Pulmonary artery endothelial cell (primary cell): ENCODE results near the gene PDE1A. TPM values are rescaled to one million over a fixed set of nuclear protein-coding genes. Genes with fewer than 3 reads are reported as not detected.
"Not testable (repeated sequence)": the region's sequence is repeated elsewhere in the genome, so short reads cannot be mapped to it uniquely, and the experiment has no call there.

Experiments used
- DNase-seq: peaks from one replicate; pipeline ENCODE4 v3.0.0-alpha.2; 2011; ENCODE audit warnings: low read depth, low spot score
- total RNA-seq: library from RNA; depleted of rRNA; stranded (reverse); fragments of >200 nt; gene quantifications from 2 replicates; pipeline ENCODE4 v1.2.3, GENCODE V29; 2014

The PDE1A gene
- total RNA-seq, 1 donor from 2014 or later = 0.07 TPM

DNA sequence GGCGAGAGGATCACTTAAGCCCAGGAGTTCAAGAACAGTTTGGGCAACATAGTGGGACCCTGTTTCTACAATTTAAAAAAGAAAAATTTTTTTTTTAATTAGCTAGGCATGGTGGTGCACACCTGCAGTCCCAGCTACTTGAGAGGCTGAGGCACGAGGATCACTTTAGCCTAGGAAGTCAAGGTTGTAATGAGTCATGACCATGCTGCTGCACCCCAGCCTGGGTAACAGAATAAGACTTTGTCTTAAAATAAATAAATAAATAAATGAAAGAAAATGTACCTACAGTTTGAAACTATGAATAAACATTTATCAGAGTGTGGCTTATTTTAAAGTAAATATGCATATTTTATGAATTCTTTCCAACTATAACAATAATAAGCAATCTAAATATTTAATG lies 16.7 kb downstream of the PDE1A start:
- DNase-seq = no peak

DNA sequence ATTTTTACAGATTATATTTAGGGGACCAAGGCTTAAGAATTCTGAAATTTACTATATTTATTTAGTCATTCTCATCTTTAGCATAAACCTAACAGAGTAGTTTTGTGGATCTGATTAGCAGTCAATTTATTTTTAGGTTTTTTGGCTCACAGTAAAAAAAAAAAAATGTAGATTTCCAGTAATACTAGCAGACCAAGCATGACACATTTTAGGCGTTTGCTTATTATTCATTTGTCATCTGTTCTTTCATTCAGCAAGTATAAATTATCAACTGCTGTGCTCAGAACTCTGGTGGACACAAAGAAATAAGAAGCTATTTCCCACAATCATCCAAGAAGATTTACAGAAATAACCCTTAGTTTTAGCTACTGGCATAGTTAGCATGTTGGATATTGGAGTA lies 20.6 kb downstream of the PDE1A start:
- DNase-seq = no peak

DNA sequence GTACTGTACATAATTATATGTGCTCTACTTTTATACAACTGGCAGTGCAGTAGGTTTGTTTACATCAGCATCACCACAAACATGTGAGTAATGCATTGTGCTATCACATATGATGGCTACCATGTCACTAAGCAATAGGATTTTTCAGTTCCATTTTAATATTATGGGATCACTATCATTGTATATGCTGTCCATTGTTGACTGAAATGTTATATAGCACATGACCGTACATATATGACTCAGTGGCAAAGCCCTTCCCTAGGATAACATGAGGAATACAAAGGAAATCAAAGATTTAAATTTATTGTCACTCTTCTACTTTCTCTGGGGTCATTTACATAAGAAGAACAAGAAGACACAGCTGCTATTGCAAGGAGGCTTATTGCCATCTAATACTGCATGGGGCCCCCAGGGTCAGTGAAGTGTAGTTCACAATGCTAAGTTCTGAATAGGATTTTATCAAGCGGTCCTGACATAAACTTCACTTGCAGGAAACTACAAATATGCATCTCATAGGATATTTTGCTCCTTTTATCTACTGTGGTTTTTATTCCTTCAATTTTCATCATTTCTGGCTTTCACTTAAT lies 21.8 kb downstream of the PDE1A start:
- DNase-seq = no peak

DNA sequence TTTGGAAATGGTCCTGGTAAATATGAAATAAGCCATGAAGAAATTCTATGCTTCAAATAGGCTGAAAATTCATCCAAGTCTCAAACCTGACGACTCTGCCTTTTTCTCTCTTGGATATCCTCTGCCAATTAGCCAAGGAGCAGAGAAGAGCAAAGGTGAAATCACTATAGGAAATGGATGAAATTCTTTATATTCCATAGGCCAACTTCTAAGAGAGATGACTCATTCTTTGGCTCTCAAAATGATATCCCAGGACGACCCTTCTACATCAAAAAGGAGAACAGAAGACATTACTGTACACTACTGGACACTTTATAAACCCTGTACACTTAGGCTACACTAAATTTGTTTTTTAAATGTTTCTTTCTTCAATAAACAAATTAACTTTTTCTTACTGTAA lies 22.7 kb downstream of the PDE1A start:
- DNase-seq = peak; percentile 35

DNA sequence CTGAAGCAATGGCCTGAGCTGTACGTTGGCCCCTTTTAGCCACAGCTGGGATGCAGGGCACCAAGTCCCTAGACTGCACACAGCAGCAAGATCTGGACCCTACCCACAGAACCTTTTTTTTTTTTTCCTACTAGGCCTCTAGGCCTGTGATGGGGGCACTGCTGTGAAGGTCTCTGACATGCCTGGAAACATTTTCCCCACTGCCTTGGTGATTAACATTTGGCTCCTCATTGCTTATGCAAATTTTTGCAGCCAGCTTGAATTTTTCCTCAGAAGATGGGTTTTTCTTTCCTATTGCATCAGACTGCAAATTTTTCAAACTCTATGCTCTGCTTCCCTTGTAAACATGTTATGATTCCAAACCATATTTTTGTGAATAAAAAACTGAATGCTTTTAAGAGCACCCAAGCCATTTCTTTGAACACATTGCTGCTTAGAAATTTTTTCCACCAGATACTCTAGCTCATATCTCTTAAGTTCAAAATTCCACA lies 33.5 kb downstream of the PDE1A start:
- no peak for DNase-seq

DNA sequence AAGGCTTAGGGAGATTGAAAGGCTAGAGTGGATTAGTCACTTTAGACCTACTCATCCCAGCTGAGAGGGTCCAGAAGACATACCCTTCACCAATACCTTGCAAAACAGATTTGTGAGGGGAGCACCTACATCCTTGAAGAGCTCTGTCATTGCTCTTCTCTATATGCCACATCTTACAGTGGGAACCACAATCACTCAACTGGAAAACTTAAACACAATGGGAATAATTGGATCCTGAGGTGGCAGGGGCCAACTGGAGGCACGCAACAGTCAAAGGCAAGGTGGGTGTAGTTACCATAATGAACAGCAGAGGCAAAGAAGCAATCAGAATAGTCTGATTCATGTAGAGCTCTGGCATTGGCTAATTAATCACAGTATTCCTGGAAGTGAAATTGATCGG lies 35.4 kb downstream of the PDE1A start:
- no peak for DNase-seq

DNA sequence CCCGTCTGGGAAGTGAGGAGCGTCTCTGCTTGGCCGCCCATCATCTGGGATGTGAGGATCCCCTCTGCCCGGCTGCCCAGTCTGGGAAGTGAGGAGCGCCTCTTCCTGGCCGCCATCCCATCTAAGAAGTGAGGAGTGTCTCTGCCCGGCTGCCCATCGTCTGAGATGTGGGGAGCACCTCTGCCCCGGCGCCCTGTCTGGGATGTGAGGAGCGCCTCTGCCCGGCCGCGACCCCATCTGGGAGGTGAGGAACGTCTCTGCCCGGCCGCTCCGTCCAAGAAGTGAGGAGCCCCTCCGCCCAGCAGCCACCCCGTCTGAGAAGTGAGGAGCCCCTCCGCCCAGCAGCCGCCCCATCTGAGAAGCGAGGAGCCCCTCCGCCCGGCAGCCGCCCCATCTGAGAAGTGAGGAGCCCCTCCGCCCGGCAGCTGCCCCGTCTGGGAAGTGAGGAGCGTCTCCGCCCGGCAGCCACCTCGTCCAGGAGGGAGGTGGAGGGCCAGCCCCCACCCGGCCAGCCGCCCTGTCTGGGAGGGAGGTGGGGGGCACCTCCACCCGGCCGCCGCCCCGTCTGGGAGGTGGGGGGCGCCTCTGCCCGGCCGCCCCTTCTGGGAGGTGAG lies 40.5 kb downstream of the PDE1A start:
- DNase-seq = not testable (repeated sequence)

DNA sequence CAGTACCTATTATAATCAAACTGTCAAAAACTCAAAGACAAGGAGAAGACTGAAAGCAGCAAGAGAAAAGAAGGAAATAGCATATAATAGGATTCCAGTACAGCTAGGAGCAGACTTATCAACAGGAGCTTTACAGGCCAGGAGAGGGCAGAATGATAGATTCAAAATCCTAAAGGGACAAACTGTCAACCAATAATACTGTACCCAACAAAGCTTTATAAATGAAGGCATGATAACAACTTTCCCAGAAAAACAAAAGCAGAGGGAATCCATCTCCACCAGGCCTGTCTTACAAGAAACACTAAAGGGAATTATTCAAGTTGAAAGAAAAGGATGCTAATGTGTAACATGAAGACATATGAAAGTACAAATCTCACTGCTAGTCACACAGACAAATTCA lies 42.0 kb downstream of the PDE1A start:
- DNase-seq = no peak

DNA sequence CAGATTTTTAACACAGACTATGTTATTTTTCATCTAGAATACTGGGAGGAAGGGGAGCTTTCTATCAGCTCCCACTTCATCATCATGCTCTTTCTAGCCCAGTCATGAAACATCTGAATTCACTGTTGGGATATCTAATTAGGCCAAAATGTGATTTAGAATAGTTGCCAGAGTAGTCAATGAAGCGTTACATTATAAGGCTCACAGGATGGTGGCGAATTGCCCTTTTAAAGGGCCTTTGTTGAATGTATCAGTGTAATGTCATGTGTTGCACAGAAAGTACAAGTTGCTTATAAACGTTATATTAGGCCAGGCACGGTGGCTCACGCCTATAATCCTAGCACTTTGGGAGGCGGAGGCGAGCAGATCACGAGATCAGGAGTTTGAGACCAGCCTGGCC lies 45.6 kb downstream of the PDE1A start:
- DNase-seq = no peak

DNA sequence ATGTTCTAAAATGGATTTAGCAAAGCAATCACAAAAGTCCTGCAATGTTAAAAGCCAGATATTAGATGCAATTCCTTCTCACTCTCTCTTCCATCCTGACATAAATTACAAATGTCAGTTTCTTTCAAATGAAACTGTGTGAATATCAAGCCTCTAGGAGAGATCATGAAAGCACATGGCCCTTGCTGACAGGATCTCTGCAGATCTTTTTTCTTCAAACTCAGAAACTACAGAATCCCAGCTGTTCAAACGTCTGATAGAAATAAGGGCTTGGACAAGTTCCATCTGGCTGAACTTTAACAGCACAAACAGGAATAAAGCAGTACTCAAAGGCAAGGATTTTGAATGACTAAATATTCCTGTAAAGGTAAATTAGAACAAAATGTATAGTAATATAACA lies 47.6 kb downstream of the PDE1A start:
- DNase-seq = no peak

DNA sequence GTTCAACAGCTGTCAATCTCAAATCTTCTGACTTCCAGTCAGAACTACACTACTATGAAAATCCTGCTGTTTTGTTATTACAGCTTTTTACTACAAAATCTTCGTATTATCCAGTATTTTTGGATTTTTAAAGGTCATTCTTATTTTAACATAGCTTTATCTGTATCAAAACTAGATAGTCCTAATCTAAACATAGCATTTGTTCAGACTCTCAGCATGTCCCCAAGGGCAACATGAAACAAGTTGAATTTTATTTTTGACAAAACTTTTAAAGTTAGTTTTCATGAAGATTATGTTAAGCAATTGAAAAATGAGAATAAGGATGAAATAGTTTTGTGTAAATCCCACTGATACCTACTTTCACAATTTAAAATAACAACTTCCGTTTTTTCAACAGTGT lies 48.1 kb downstream of the PDE1A start:
- no peak for DNase-seq

DNA sequence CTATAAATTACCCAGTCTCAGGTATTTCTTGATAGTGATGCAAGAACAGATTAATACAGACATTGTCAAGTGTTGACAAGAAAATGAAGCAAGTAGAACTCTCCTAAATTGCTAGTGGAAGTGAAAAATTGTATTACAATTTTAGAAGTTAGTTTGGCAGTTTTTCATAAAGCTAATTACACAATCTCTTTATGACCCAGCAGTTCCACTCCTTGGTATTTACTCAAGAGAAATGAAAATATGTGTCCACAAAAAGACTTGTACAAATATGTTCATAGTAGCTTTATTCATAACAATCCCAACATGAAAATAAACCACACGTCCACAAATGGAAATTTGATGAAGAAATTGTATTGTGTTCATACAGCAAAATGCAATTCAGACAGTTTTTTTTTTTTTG lies 49.4 kb downstream of the PDE1A start:
- DNase-seq = no peak

DNA sequence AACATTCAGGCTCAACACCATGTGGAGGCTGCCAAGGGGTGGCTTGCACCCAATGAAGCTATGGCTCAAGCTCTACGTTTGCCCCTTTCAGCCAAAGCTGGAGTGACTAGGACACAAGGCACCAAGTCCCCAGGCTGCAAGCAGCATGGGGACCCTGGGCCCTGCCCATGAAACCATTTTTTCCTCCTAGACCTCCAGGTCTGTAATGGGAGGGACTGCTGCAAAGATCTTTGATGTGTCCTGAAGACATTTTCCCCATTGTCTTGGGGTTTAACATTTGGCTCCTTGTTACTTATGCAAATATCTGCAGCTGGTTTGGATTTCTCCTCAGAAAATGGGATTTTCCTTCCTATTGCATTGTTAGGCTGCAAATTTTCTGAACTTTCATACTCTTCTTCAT lies 51.0 kb downstream of the PDE1A start:
- DNase-seq = no peak

DNA sequence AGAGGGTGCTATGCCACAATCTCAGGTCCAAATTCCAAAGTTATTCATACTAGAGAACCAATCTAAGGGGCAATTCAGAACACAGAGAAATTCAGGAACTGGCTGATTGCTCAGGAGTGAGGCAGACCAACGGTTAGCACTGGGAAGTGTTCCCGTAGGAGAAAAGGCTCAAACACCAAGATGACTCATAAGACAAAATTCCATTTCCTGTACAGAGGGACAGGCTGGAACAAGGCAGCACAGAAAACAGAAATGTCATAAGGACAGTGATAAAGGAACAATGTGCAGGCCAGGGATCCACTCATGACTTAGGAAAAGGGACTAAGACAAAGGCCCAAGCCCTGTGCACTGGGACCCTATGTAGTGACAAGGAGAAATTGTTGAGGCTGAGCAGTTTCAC lies 54.2 kb downstream of the PDE1A start:
- DNase-seq = peak; percentile 52

DNA sequence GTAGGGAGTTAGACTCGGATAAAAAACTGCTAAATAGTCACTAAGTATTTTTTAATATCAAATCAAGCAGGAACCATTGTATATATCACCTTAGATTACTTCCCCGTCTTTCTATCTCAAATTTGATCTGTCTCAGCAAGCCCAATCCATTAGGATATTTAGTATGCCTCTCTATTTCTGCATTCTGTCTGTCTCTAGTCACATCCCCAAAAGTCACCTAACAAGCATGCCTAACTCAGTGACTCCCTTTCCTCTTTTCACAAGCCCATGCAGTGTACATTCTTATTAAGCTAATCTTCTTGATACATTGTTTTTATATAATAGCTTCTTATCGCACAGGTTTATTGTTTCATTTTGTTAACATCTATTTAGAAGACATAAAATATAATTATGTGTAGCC lies 57.8 kb downstream of the PDE1A start:
- DNase-seq = no peak

DNA sequence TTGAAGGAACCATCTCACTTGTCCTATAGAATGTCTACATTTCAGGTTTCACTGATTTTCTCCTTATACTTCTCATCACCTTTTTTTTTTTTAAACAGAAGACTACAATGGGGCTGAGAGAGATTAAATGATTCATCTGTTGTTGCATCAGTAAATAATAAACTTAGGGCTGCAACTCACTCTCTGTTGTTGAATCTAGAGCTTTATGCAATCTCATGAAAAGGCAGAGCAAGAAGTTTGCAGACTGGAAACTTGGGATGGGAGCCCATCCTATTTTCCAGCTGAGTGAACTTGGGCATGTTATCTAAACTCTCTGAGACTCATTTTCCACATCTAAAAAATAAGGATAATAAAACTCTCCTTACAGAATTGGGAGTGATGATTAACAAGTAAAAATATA lies 58.4 kb downstream of the PDE1A start:
- DNase-seq = no peak

DNA sequence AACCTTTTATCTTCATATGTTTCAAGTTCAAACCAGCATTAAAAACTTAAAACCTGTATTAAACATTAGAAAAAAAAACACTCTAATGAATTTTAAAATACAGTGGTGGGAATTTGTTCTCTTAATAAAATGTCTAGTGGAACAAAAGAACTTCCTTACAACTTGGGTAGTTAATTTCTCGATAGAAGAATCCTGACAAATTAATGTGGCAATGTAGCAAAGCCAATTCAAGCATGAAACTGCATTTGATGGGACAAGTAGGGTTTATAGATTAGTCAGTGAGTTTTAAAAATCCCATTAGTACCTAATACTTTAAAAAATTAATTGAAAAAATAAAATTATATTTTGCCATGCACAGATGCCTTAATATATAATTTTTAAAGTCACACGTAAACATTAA lies 59.4 kb downstream of the PDE1A start:
- no peak for DNase-seq

DNA sequence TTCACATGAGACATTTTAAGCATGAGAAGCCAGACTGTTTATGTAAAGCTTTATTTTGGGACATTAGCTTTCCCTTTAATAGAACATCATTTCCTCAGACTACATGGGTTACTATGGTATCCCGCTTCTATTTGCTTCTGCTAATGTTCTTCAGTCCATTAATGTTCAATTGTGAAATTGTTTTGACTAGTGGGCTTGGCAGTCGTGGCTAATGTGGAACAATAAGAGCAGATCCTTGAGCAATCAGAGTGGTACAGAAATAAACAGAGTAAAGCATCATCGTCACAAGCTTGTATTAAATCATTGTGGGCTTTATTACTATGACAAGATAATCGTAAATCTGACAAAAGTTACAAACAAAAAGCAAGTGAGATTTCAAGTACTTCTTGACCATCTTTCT lies 60.2 kb downstream of the PDE1A start:
- no peak for DNase-seq

DNA sequence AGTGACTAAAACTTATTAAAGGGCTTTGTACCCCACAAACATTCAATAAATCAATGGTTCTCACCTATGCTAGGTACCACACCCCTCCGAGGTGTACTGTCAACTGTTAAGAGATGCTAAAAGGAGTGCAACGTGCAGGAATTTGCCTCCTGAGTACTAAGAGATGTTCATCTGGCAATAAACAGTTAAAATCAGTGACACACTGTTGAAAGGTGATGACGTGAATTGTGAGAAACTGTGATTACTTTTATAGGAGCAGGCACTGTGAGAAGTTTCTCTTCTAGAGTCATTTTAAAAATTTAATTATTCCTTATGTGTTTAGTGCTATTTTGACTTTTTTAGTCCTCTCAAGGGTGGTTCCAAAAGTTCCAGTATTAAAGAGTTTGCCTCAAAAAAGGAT lies 61.0 kb downstream of the PDE1A start:
- DNase-seq = no peak

DNA sequence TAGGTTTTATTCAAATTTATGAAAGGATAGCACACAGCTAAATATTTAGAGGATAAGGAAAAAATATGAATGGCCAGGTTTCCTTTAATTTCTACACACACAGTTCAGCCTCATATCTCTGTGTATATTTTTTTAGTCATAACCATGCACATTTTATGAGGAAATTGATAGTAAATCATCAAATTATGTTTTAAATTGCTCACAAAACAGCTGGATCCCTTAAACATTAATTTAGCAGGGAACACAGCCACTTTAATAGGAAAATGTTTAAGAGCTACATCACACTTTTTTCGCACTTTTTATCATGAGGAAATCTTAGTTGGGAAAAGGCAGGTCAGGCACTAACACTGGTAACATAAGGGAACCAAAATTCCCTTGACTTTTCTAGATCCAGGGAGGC lies 65.4 kb downstream of the PDE1A start:
- no peak for DNase-seq

DNA sequence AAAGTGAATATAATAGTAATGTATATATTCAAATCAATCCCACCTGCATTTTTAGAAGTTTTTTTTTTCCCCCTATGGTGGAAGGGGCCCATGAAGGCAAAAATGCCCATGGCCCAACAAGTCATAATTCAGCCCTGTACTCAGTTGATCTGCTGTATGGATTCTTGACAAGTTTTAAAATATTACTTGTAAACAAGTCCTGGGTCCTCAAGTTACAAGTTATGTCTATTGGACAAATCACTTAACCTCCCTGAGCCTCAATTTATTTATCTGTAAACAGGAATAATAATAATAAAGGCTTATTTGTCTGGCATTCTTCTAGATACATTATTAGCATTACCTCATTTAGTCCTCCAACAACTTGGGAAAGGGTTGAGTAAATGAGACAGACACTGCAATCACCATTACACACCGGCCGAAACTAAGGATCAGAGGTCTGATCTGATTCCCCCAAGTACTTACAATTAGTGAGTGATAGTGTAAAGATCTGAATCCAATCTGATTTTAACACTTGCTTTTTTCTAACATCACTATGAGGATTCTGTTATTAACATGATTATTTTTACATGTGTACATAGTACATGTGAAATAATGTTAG lies 66.1 kb downstream of the PDE1A start:
- DNase-seq = no peak

DNA sequence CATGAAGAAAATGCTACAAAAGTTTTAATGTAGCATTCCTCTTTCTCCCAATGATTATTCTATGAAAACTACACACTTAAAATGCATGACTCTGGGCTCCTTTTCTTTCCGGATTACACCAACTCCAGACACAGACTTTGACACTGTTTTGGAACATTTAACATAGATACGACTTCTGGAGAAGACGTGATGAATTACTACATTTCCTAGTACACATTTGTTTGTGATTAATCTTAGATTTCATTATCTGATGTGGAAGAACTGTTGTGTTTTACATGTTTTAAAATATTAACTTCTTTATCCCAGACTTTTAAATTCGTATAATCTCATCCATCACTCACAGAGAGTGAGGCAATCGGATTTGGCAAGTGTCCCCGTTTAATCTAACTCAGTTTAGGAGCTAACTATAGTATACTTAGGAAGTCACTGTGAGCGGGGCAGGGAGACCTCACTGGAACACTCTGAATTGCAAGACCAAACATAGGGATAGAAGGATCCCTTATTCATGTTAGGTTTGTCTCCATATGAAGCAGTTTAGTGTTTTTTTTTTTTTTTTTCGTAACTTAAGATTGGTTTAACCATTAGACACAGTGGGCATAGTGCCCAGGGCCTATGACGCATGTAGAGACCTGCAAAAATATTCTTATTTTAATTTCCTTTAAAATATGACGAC lies 66.7 kb downstream of the PDE1A start:
- DNase-seq = no peak
